Stimulated activated CD4-positive, alpha-beta T cell treated with anti-CD3 and anti-CD28 coated beads, TNF-alpha, amount 100 ng/mL, for 4 hours (primary cell): Measurements from ENCODE around the gene PRAMEF18.
"Not testable (repeated sequence)": the region's sequence is repeated elsewhere in the genome, so short reads cannot be mapped to it uniquely, and the experiment has no call there.

Experiments used
- DNase-seq, 3 experiments: peaks; one replicate each; pipeline ENCODE4 v3.0.0-alpha.2; 2020; ENCODE audit warnings: low read depth in 3 of 3

Gene PRAMEF18

GRCh38 chr1:13225675-13226204, at the start of gene PRAMEF18:
Gene PRAMEF18 (minus strand): TSS chr1:13226154. CDS start chr1:13226106, 48 bp downstream.
- DNase-seq = not testable (repeated sequence)

GRCh38 chr1:13265124-13265523, 39.2 kb upstream of the PRAMEF18 start:
- not testable (repeated sequence) for DNase-seq

- DNase-seq = not testable (repeated sequence)
Measured at GRCh38 chr1:13253898-13254297, 27.9 kb upstream of the PRAMEF18 start, which contains the start of gene PRAMEF5. Gene PRAMEF5 (plus strand): TSS chr1:13254198. CDS start chr1:13259269, 5,071 bp downstream.

GRCh38 chr1:13247122-13247521, 21.2 kb upstream of the PRAMEF18 start:
- not testable (repeated sequence) for DNase-seq

GRCh38 chr1:13246554-13246871, 20.6 kb upstream of the PRAMEF18 start:
- not testable (repeated sequence) for DNase-seq

- not testable (repeated sequence) for DNase-seq
Measured at GRCh38 chr1:13245841-13246553, 20.0 kb upstream of the PRAMEF18 start.

GRCh38 chr1:13243536-13244263, 17.7 kb upstream of the PRAMEF18 start:
- DNase-seq = not testable (repeated sequence)

- not testable (repeated sequence) for DNase-seq
Measured at GRCh38 chr1:13239633-13240032, 13.7 kb upstream of the PRAMEF18 start.

GRCh38 chr1:13237572-13237971, 11.6 kb upstream of the PRAMEF18 start:
- not testable (repeated sequence) for DNase-seq

GRCh38 chr1:13234057-13234456, 8.1 kb upstream of the PRAMEF18 start:
- DNase-seq = not testable (repeated sequence)

- not testable (repeated sequence) for DNase-seq
Measured at GRCh38 chr1:13232056-13232455, 6.1 kb upstream of the PRAMEF18 start.

GRCh38 chr1:13231061-13231750, 5.3 kb upstream of the PRAMEF18 start:
- not testable (repeated sequence) for DNase-seq

- DNase-seq = not testable (repeated sequence)
Measured at GRCh38 chr1:13230601-13231000, 4.6 kb upstream of the PRAMEF18 start.

GRCh38 chr1:13230096-13230495, 4.1 kb upstream of the PRAMEF18 start:
- DNase-seq = not testable (repeated sequence)

- DNase-seq = peak in 1 of 3 experiments; percentile 10
Measured at GRCh38 chr1:13228343-13228781, 2.4 kb upstream of the PRAMEF18 start.

- DNase-seq = not testable (repeated sequence)
Measured at GRCh38 chr1:13227271-13228055, 1.5 kb upstream of the PRAMEF18 start.

- DNase-seq = no peak
Measured at GRCh38 chr1:13224480-13225060, 1.4 kb downstream of the PRAMEF18 start.

GRCh38 chr1:13222788-13223187, 3.2 kb downstream of the PRAMEF18 start:
- DNase-seq = not testable (repeated sequence)

- not testable (repeated sequence) for DNase-seq
Measured at GRCh38 chr1:13219203-13219602, 6.8 kb downstream of the PRAMEF18 start.

- not testable (repeated sequence) for DNase-seq
Measured at GRCh38 chr1:13216619-13217018, 9.3 kb downstream of the PRAMEF18 start.

GRCh38 chr1:13208712-13209111, 17.2 kb downstream of the PRAMEF18 start:
- not testable (repeated sequence) for DNase-seq
